GM18502 (cell line): ENCODE results near the gene PPP2R2D.
"Not testable (repeated sequence)": the region's sequence is repeated elsewhere in the genome, so short reads cannot be mapped to it uniquely, and the experiment has no call there.

ENCODE experiments used
- ATAC-seq: cut with Tn5 transposase; IDR thresholded peaks from one replicate; pipeline ENCODE4 v1.9.1; 2021; ENCODE audit warnings: mild to moderate bottlenecking; ENCODE audit not compliant: unreplicated experiment, poor library complexity

Gene PPP2R2D

DNA sequence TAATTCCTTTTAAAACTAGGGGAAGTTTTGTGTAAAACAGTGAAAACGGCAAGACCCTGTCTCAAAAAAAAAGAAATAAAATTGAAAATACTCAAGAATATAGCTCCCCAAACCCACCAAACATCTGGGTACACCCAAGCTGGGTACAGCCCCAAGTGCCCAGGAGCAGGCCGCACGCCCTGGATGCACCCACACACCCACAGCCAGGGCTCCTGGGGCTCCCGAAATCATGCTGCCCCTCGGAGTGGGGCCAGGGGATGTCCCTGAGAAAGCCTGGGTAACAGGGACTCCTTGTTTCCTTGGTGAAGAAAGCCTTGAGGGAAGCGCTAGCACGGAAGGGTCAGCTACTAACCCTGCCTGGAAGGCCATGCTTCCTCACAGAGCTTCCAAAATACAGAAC lies 70.8 kb downstream of the PPP2R2D start:
- ATAC-seq: no peak

DNA sequence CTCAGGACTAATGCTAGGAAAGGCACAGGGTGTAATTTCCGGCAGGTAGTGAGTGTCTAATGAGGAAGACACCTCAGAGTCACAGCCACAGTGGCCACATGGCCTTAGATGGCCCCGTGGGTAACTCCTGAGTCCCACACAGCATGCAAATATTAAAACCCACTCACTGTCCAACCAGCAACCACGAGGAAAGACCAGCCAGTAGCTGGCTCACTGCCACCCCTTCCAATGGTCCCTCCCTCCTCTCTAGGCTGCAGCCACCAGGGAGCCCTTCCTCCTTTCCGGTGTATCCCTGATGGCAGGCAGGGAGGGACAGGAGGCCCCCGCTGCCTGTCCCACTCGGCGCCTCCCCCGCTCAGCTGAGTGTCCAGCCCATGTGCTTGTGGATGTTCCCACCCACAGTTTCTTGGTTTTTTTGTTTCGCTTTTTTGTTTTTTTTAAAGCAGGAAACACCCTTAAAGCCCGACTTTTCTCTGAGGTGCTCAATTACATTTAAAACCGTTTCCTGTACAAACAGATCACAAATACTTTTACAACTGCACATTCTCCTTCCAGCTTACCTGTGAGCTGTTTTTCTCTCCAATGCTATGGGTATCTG lies 71.8 kb downstream of the PPP2R2D start:
- no peak for ATAC-seq

DNA sequence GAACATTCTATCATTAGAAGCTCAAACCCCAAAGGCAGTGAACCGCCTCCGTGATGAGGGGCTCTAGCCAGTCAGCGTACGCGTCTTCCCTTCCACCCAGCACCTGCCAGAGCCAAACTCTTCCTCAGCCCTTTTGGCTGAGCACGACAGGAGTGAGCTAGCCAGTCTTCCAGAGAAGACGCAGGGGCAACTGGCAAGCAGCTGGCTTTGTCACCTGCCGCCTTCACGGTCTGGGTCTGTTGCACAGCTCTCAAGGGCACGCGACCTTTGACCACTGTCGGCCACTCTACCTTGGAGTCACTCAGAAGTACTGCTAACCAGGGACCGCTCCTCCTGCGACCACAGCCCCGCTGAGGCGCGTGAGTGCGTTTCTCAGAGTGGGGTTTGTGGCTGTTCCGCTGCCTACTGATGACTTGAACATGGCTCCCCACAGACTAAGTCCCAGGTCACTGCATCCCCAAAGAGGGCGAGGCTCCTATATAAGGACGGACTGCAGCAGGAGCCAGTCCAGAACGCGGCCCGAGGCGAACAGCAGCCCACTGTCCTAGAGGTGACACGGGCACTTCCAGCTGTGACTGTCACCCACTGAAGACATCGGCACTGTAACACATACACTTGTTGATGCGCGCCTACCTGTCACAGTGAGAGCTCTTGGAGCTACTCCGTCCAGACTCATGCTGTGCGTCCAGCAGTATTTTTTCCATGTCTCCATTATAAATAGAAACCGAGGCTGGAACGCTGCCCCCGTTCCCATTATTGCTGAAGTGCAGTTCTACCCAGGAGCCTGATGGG lies 72.5 kb downstream of the PPP2R2D start:
- no peak for ATAC-seq

DNA sequence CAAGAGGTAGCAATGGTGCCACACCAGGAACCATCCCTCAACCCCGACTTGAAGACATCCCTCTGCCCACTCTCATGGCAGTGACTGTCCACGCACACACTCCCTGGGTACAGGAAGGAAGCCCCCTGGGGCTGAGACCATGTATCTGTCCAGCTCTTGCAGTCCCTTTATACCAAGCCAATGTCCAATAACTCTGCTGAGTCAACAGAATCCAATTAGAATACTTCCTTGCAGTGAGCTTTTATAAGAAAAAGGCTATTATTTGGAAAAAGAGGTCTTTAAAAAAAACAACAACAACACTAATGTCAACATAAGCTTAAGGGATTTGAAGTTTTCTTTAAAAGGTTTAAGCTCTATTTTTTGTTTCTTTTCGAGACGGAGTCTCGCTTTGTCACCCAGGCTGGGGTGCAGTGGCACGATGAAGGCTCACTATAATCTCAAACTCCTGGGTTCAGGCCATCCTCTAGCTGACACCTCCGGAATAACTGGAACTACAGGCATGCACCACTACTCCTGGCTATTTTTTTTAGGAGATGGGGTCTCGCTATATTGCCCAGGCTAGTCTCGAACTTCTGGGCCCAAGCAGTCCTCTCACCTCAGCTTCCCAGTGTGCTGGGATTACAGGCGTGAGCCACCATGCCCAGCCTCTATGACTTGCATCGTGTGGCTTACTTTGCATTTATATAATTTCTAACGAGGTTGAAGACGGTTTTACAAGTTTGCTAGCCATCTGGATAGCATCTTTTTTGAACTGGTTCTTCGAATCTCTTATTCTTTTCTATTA lies 73.4 kb downstream of the PPP2R2D start:
- ATAC-seq: no peak

DNA sequence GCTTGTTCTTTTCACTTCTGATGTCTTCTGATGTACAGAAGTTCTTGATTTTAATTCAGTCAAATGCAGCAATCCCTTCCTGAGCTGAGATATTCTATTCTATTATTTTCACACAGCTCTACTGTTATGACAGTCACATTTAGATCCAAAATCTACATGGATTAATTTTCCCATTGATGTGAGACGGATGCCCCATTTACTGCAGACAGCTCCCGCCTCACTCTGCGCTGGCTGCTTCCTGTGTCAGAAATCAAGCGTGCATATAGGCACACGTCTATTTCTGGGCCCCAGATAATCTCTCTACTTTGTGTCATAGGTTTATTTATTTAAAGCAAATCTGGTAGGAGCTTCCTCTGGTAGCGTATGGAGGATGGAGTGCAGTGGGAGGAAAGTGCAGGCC lies 74.2 kb downstream of the PPP2R2D start:
- ATAC-seq: no peak

DNA sequence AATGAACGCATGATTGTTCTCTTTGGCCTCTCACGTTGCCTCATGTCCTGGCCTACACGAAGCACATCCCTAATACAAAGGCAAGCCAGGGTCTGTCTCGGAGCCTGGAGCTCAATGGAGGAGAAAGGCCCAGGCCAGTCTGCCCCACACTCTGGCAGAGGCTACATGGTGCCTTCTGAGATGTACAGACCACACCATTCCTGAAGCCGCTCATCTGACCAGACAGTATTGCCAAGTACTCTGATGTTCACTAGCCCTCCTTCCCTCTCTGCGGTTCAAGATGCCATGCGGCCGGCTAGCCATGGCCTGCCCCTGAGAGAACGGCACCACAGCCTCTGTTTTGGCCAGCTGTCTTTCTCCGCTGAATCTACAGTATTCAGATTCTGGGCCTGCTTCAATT lies 75.0 kb downstream of the PPP2R2D start:
- ATAC-seq: no peak

DNA sequence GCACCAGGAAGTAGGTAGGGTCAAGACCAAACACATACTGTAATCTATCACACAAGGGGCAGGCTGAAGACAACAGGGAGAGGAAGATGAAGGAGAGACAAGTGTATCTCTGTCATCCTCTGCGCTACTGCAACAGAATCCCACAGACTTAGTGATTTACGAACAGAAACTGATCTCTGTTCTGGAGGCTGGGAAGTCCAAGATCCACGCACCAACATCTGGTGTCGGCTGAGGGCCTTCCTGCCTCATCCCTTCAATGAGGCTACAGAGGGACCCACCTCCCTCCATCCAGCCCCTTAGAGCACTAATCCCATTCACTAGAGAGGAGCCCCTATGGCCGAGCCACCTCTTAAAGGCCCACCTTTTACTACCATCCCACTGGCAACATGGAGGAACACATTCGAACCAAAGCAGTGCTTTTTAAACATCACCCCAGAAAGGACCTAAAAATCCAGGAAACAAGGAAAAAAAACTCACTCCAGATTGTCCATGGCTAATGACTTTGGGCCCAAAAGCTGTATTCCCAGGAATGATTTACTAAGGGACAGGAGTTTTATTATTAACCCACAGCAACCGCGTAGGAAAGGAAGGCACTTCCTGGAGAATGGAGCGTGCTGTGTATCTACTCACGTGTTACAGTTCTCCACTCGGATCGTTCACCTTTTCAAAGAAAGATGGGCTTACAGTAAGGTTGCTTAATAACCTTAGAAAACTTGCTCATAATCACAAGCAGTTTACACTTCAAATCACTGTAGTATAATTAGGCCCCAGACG lies 76.7 kb downstream of the PPP2R2D start:
- no peak for ATAC-seq

DNA sequence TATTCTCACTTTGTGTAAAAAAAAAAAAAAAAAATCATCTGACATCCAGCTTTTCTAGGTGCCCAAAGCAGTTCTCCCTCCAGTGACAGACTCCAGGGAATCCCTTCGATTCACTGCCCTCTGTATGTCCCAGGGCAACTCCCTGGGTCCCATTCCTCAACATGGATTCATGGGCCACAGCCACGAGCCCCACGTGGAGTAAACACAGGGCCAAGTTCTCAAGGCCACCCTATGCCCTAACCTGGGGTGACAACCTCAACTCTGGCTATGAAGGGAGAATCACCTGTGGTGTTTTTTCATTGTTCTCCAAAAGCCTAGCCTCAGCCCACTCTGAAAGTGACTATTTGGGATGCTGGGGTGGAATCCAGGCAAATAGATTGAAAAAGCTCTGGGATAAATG lies 77.6 kb downstream of the PPP2R2D start:
- ATAC-seq: no peak

DNA sequence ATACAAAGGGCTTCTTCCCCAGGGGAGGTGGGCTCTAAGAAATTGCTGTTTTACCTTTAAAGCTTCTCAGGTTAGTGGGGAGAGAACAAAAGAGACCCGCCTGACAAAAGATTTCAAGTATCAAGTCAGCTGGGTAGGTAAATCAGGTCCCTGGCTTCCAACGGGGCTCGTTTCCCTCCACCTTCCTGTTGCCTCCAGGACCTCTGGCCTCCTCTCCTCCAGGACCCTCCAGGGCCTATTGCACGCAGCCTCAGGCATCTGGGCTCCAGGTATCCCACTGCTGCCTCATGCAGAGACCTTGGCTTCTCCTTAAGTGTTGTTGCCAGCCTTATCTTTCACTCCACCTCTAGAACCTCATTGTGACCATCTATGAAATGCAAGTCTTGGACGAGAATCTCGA lies 78.0 kb downstream of the PPP2R2D start:
- no peak for ATAC-seq

DNA sequence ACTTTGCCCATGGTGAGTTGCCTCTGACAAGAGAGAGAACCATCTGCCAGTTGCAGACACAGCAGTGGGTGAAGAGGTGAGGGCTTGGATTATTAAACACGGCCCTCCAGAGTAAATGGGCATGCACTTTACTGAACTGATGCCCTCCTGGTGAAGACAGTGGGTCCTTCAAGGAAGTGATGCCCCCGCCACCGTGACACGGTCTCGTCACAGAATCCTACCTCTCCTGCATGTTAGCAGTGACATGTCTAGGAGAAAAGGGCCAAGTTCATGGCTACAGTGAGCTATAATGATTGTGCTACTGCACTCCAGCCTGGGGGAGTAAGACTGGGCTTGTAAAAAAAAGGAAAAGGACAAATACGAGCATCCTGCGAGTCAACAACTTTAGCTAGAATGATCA lies 78.5 kb downstream of the PPP2R2D start:
- no peak for ATAC-seq

DNA sequence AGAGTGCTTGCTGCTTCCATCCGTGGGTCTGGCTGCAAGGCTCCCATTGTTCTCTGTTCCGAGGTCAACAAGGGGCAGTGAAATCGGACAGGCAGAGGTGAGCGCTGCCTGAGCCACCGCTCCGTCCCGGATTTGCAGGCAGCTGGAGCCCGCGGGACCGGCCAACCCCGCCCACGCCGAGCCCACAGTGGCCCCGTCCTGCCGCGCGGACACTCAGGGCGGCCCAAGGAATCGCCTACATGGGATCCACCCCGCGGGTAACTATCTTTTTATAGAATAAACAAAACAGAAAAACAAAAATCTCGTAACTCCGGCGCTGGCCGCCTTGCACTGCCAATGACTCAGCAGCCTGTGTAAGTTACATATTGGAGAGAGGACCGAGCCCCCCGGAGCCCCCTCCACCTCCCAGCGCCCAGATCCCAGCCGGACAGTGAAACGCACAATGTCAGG lies 79.0 kb downstream of the PPP2R2D start:
- no peak for ATAC-seq

DNA sequence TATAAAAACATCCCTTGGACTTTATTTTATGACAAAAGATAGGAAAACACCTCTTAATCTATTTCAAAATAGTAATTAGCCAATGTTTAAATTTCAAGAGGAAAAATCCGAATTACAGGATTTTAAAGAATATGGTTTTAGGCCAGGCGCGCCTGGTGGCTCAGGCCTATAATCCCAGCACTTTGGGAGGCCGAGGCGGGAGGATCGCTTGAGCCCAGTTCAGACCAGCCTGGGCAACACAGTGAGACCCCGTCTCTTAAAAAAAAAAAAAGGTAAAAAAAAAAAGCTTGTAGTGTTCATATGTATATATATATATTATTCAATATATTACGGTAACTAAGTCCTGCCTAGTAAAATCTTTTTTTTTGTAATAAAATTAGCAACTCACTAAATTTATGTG lies 79.5 kb downstream of the PPP2R2D start:
- no peak for ATAC-seq

DNA sequence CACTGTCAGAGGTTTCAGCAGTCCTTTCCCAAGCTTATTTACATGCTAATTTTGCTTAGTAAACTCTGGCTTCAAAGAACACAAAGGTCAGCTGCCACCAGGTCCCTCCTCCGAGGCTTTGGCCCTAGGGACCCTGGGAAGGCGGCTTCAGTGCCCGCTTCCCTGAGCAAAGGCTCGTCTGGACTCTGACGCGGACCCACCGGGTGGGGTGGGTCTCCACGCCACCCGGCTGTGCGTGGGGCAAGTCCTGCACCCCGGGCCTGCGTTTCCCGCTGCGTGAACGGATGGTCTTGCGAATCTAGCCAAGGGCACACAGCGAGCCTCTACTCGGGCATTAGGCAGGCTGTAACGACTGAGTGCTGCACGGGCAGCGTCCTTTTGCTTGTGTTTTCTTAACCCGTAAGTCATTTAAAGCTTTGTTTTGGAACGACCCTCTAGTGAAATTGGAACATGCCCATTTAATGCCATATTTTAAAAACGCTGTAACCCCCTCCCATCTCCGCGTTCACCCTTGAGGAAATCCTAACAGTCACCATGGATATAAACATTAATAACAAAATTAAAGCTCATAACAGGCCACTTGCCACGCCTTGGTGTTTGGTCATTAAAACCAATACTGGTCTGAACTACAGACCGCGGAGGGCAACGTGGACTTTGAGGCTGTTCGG lies 80.1 kb downstream of the PPP2R2D start:
- no peak for ATAC-seq

DNA sequence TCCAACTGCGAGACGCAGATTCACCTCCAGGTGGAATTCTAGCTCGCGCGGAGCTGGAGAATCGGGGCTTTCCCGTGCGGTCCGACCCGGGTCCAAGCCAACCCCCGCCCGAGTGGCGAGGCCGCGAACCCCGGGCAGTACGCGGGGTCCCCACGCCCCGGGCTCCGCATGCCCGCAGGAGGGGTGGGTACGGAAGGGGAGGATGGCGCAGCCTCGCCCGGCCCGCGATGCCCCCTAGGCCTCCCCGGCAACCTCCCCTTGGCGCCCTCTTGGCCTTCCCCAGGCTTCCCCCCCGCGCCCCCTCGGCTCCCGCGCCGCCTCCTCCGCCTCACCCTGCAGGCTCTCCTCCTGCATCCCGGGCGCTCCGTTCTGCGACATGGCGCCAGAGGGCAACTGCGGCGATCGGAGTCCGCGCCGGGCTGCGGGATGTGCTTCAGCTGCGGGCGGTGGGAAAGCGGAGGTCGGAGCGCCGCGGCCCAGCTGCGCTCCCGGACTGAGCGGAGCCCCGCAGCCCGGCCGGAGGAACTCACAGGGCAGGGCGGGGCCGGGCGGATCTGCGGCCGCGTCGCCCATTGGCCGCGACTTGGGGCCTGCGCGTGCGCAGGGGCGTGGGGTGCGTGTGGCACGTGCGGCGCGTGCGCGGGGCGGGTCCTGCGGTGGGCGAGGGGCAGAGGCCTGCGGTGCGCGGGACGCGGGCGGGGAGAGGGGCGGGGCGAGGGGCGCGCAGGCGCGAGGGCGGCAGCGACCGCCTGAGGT lies 80.8 kb downstream of the PPP2R2D start, which contains the start of gene BNIP3:
TSS of gene BNIP3 (minus strand) at position 495 of the 756 bp plus-strand sequence. CDS start at position 378, 117 bp downstream.
- ATAC-seq: peak; percentile 89

DNA sequence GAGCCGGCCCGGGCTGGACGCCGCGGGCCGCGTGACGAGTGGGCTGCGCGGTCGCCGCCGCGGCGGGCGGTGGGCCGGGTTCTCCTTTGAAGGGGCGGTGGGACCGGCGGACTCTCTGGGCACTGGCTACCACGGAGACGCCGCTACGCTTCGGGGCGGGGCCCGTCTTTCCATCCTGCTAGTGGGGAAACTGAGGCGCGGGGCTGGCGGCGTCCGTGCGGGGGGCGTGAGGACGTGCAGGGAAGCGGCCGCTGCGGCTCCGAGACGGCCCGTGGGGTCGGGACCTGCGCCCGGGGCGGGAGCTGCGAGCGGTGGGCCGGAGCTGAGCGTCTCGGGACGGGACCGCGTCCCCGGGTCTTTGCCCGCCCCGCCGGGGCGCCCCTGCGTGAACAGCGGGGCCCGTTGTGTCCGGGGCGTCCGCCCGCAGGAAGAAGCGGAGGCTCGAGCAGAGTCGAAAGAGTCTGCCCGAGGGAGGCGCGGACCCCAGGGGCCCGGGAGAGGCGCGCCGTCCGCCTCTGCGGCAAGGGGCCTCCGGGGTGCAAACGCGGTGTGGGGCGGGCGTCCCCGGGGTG lies 81.5 kb downstream of the PPP2R2D start:
- ATAC-seq: peak; percentile 32

DNA sequence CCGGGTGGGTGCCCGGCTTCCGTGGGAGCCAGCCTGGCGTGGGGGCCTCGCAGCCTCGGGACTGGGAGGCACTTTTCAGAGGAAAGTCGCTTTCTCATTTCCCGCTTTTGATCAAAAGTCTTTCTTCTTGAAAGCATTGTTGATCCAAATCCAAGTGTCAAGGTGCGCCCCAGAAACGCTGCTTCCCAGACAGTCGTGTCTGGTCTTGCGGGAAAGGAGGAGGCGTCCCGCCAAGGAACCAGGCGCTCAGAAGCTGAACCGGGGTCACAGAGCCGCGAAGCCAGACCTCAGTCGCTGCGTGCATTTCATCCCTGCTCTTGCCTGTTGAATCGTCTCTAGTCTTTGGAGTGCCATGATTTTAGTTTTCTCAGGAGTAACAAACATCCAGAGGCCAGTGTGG lies 82.0 kb downstream of the PPP2R2D start:
- no peak for ATAC-seq

DNA sequence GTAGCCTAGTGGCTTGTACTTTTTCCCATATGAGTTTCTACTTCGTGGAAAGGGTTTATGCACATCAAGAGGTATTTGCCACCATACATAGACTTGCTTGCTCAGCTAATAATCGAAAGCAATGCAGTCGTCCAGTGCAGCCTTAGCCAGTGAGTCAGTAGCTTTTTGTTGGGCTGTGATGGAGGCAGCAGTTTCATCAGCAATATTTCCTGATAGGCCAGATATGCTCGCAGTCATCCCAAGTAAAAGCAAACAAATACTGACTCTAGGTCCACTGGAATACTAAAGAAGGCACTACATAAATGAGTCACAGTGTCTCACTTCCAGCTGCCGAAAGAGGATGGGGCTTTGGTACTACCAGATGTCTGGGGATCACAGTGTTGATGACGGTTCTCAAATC lies 83.0 kb downstream of the PPP2R2D start:
- ATAC-seq: no peak

DNA sequence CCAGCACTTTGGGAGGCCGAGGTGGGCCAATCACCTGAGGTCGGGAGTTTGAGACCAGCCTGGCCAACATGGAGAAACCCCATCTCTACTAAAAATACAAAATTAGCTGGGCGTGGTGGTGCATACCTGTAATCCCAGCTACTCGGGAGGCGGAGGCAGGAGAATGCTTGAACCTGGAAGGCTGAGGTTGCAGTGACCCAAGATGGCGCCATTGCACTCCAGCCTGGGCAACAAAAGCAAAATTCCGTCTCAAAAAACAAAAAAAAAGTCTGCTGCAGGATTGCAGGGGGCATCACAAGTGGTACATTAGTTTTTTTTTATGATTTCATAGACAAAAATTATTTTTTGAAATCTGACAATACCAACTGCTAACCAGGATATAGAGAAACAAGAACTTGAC lies 86.0 kb downstream of the PPP2R2D start:
- ATAC-seq: not testable (repeated sequence)

DNA sequence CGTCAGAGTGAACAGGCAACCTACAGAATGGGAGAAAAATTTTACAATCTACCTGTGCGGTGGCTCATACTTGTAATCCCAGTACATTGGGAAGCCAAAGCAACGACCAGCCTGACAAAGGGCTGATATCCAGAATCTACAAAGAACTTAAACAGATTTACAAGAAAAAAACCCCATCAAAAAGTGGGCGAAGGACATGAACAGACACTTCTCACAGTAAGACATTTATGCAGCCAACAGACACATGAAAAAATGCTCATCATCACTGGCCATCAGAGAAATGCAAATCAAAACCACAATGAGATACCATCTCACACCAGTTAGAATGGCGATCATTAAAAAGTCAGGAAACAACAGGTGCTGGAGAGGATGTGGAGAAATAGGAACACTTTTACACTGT lies 86.5 kb downstream of the PPP2R2D start:
- not testable (repeated sequence) for ATAC-seq
